Stimulated activated naive CD8-positive, alpha-beta T cell treated with anti-CD3 and anti-CD28 coated beads, Interleukin-15, amount 100 ng/mL, for 72 hours (primary cell): Measurements from ENCODE around the gene OR10G7.
A peak's percentile ranks its signal among the peaks of the same experiment; 100 is the strongest.
"Not testable (repeated sequence)": the region's sequence is repeated elsewhere in the genome, so short reads cannot be mapped to it uniquely, and the experiment has no call there.

Experiments
- ATAC-seq: fragments of 150-1000 bp; cut with Tn5 transposase; 2 replicates; pipeline ENCODE4 v1.10.0; 2021; ENCODE audit warnings: mild to moderate bottlenecking, moderate library complexity
- DNase-seq, 2 donors: peaks; one replicate each; pipeline ENCODE4 v3.0.0; 2021 to 2022
- H3K27ac Mint-ChIP-seq, 2 donors: one replicate each; pipeline ENCODE4 v1.8.0; 2022; ENCODE audit warnings: mild to moderate bottlenecking in 2 of 2, mixed read lengths in 2 of 2, moderate library complexity in 2 of 2
- H3K27me3 Mint-ChIP-seq: one replicate; pipeline ENCODE4 v1.8.0; 2022; ENCODE audit warnings: mixed read lengths
- H3K4me1 Mint-ChIP-seq: one replicate; pipeline ENCODE4 v1.8.0; 2022; ENCODE audit warnings: mild to moderate bottlenecking, mixed read lengths
- H3K4me3 Mint-ChIP-seq, 2 donors: one replicate each; pipeline ENCODE4 v1.8.0; 2022; ENCODE audit warnings: mild to moderate bottlenecking in 2 of 2, mixed read lengths in 2 of 2, moderate library complexity in 1 of 2
- H3K9me3 Mint-ChIP-seq, 2 donors: one replicate each; pipeline ENCODE4 v1.8.0; 2022; ENCODE audit warnings: mixed read lengths in 2 of 2

Gene OR10G7

GRCh38 chr11:124070915-124071622 lies 29.9 kb upstream of the OR10G7 start:
- Mint-ChIP-seq H3K27ac (no peak overlapping the region), H3K27me3 (peaks cover 71% of the 10 kb centered on the region), H3K4me1 (peaks cover 30% of the 10 kb centered on the region), H3K9me3 (no peaks in the 10 kb centered on the region), H3K4me3 (peak overlapping the region in 1 of 2 donors; percentile 16)
- ATAC-seq (peak; percentile 31), DNase-seq (peak; percentile 51 to 64)

GRCh38 chr11:124069429-124070401 lies 28.6 kb upstream of the OR10G7 start:
- H3K4me3 Mint-ChIP-seq = peak overlapping the region; percentile 42 to 63
- ATAC-seq = peak; percentile 93
- H3K27me3 Mint-ChIP-seq = peaks cover 63% of the 10 kb centered on the region

GRCh38 chr11:124068601-124069110 lies 27.5 kb upstream of the OR10G7 start:
- no peaks in the 10 kb centered on the region for H3K9me3 Mint-ChIP-seq
- peaks cover 23% of the 10 kb centered on the region for H3K4me1 Mint-ChIP-seq
- H3K27ac Mint-ChIP-seq = no peak overlapping the region
- no peak for DNase-seq
- peak overlapping the region in 1 of 2 donors; percentile 30 for H3K4me3 Mint-ChIP-seq
- ATAC-seq = no peak
- peaks cover 60% of the 10 kb centered on the region for H3K27me3 Mint-ChIP-seq

More at GRCh38 chr11:124069429-124070401, 28.6 kb upstream of the OR10G7 start:
- no peaks in the 10 kb centered on the region for H3K9me3 Mint-ChIP-seq
- H3K27ac Mint-ChIP-seq = peak overlapping the region; percentile 11 to 27
- DNase-seq = peak; percentile 55 to 67
- H3K4me1 Mint-ChIP-seq = peaks cover 23% of the 10 kb centered on the region

GRCh38 chr11:124052966-124053365 lies 11.8 kb upstream of the OR10G7 start:
- Mint-ChIP-seq H3K4me1 (peaks cover 6% of the 10 kb centered on the region), H3K9me3 (no peaks in the 10 kb centered on the region), H3K4me3 (no peak overlapping the region), H3K27me3 (peaks cover 8% of the 10 kb centered on the region), H3K27ac (no peak overlapping the region)
- DNase-seq (no peak), ATAC-seq (no peak)

- peaks cover 8% of the 10 kb centered on the region for H3K27me3 Mint-ChIP-seq
- H3K4me1 Mint-ChIP-seq = peaks cover 6% of the 10 kb centered on the region
- H3K4me3 Mint-ChIP-seq = no peak overlapping the region
- H3K27ac Mint-ChIP-seq = no peak overlapping the region
- no peaks in the 10 kb centered on the region for H3K9me3 Mint-ChIP-seq
- ATAC-seq = no peak
- no peak for DNase-seq
Measured at GRCh38 chr11:124050748-124051147, 9.6 kb upstream of the OR10G7 start.

- Mint-ChIP-seq H3K27ac (no peak overlapping the region), H3K27me3 (peaks cover 4% of the 10 kb centered on the region), H3K4me1 (no peaks in the 10 kb centered on the region), H3K9me3 (no peaks in the 10 kb centered on the region), H3K4me3 (no peak overlapping the region)
- no peak for DNase-seq
- ATAC-seq = no peak
Measured at GRCh38 chr11:124043420-124043819, 2.3 kb upstream of the OR10G7 start.

GRCh38 chr11:124039557-124039956 lies 1.6 kb downstream of the OR10G7 start:
- Mint-ChIP-seq H3K27me3 (peaks cover 9% of the 10 kb centered on the region), H3K4me1 (no peaks in the 10 kb centered on the region), H3K27ac (no peak overlapping the region), H3K9me3 (no peaks in the 10 kb centered on the region), H3K4me3 (no peak overlapping the region)
- DNase-seq (no peak), ATAC-seq (no peak)

- H3K4me3 Mint-ChIP-seq = no peak overlapping the region
- H3K9me3 Mint-ChIP-seq = no peaks in the 10 kb centered on the region
- H3K4me1 Mint-ChIP-seq = no peaks in the 10 kb centered on the region
- H3K27me3 Mint-ChIP-seq = peaks cover 9% of the 10 kb centered on the region
- H3K27ac Mint-ChIP-seq = no peak overlapping the region
- ATAC-seq (no peak), DNase-seq (no peak)
Measured at GRCh38 chr11:124036666-124037065, 4.5 kb downstream of the OR10G7 start.

- H3K4me1 Mint-ChIP-seq = no peaks in the 10 kb centered on the region
- ATAC-seq (no peak), DNase-seq (no peak)
- H3K27me3 Mint-ChIP-seq = peaks cover 7% of the 10 kb centered on the region
- no peak within 1 kb of the TSS for H3K27ac Mint-ChIP-seq
- no peaks in the 10 kb centered on the region for H3K9me3 Mint-ChIP-seq
- H3K4me3 Mint-ChIP-seq = no peak within 1 kb of the TSS
Measured at GRCh38 chr11:124026498-124026897, 14.6 kb downstream of the OR10G7 start, which contains the start of gene OR10G8. TSS of gene OR10G8 (plus strand) at chr11:124026798. CDS start at chr11:124029623, 2,825 bp downstream.

GRCh38 chr11:124015837-124016236 lies 25.3 kb downstream of the OR10G7 start:
- H3K27me3 Mint-ChIP-seq, H3K4me1 Mint-ChIP-seq, H3K27ac Mint-ChIP-seq, H3K4me3 Mint-ChIP-seq, DNase-seq, H3K9me3 Mint-ChIP-seq: not testable (repeated sequence)
- peak; percentile 45 for ATAC-seq

GRCh38 chr11:124012697-124013096 lies 28.4 kb downstream of the OR10G7 start, which contains the start of gene OR10G4:
TSS of gene OR10G4 (plus strand) at chr11:124012997. CDS start at chr11:124015575, 2,578 bp downstream.
- no peak for ATAC-seq

GRCh38 chr11:123995119-123995518 lies 46.0 kb downstream of the OR10G7 start, which contains the start of gene OR10G6:
TSS of gene OR10G6 (minus strand) at chr11:123995161. CDS start at chr11:123995161, 0 bp downstream.
- no peak within 1 kb of the TSS for H3K4me3 Mint-ChIP-seq
- no peaks in the 10 kb centered on the region for H3K4me1 Mint-ChIP-seq
- peaks cover 7% of the 10 kb centered on the region for H3K27me3 Mint-ChIP-seq
- DNase-seq = no peak
- no peak within 1 kb of the TSS for H3K27ac Mint-ChIP-seq
- no peak for ATAC-seq
- H3K9me3 Mint-ChIP-seq = no peaks in the 10 kb centered on the region

More at GRCh38 chr11:124012697-124013096, 28.4 kb downstream of the OR10G7 start, which contains the start of gene OR10G4:
- DNase-seq = no peak
- H3K4me1 Mint-ChIP-seq = no peaks in the 10 kb centered on the region
- H3K27me3 Mint-ChIP-seq = no peaks in the 10 kb centered on the region
- H3K4me3 Mint-ChIP-seq = no peak within 1 kb of the TSS
- H3K9me3 Mint-ChIP-seq = no peaks in the 10 kb centered on the region
- no peak within 1 kb of the TSS for H3K27ac Mint-ChIP-seq
